HepG2 (cell line): Measurements from ENCODE around the gene GJC2. TPM values are rescaled to one million over a fixed set of nuclear protein-coding genes. Genes with fewer than 3 reads are reported as not detected.

Experiments used
- ARNT2 ChIP-seq: sonication (generic); formaldehyde crosslinking; IDR thresholded peaks from 2 replicates; pipeline ENCODE4 v1.8.0; 2022; ENCODE audit warnings: mild to moderate bottlenecking, low read depth, missing genetic modification reagents, moderate library complexity
- HHEX ChIP-seq: IDR thresholded peaks from 2 replicates; pipeline ENCODE4 v1.6.1; 2016; ENCODE audit warnings: control low read depth
- HMGXB3 ChIP-seq: sonication (generic); formaldehyde crosslinking; IDR thresholded peaks from 2 replicates; pipeline ENCODE4 v1.4.0; 2020; ENCODE audit warnings: missing genetic modification reagents, borderline replicate concordance
- KMT2B ChIP-seq: IDR thresholded peaks from 2 replicates; pipeline ENCODE4 v1.6.1; 2016; ENCODE audit warnings: missing genetic modification reagents, missing compliant biosample characterization
- NONO ChIP-seq, 2 experiments: fragments of 450-650 bp in 1 of 2; sonication (generic) in 1 of 2; formaldehyde crosslinking in 1 of 2; IDR thresholded peaks in 1 of 2; conservative IDR thresholded peaks in 1 of 2; 2 replicates each; pipeline versions ENCODE4 v1.6.1 to v1.8.0; 2017 to 2022; ENCODE audit warnings: mild to moderate bottlenecking in 1 of 2, missing genetic modification reagents in 1 of 2, moderate library complexity in 1 of 2
- NR2C2 ChIP-seq: sonication (generic); formaldehyde crosslinking; IDR thresholded peaks from 2 replicates; pipeline ENCODE4 v1.4.0; 2020; ENCODE audit warnings: missing genetic modification reagents, mild to moderate bottlenecking, moderate library complexity, borderline replicate concordance
- RBFOX2 ChIP-seq: fragments of 200-400 bp; formaldehyde crosslinking; IDR thresholded peaks from 2 replicates; pipeline ENCODE4 v1.6.1; 2017; ENCODE audit warnings: low read depth, mild to moderate bottlenecking, low read length
- STAT5B ChIP-seq: sonication (generic); formaldehyde crosslinking; IDR thresholded peaks from 2 replicates; pipeline ENCODE4 v1.4.0; 2020; ENCODE audit warnings: missing genetic modification reagents
- ZNF253 ChIP-seq: sonication (generic); formaldehyde crosslinking; IDR thresholded peaks from 2 replicates; pipeline ENCODE4 v1.8.0; 2022; ENCODE audit warnings: mild to moderate bottlenecking, missing genetic modification reagents, borderline replicate concordance
- ZNF281 ChIP-seq: sonication (generic); formaldehyde crosslinking; IDR thresholded peaks from 2 replicates; pipeline ENCODE4 v1.4.0; 2020; ENCODE audit warnings: missing genetic modification reagents, borderline replicate concordance
- ZNF512B ChIP-seq: sonication (generic); formaldehyde crosslinking; IDR thresholded peaks from 2 replicates; pipeline ENCODE4 v1.5.1; 2020; ENCODE audit warnings: missing genetic modification reagents, mild to moderate bottlenecking, borderline replicate concordance
- ZNF616 ChIP-seq: sonication (generic); formaldehyde crosslinking; IDR thresholded peaks from 2 replicates; pipeline ENCODE4 v1.5.0; 2020; ENCODE audit warnings: low read depth, mild to moderate bottlenecking, missing genetic modification reagents
- polyA plus RNA-seq, 8 experiments: library from polyadenylated mRNA; depleted of rRNA in 3 of 8; stranded (reverse) in 7 of 8; unstranded in 1 of 8; fragments of >200 nt; fragmentation: Illumina TruSeq in 4 of 8; extraction: Trizol in 4 of 8; gene quantifications; 2 replicates each; pipeline versions ENCODE4 v1.2.1 to v1.2.3, GENCODE V29; 2011 to 2016; ENCODE audit warnings: low read depth in 4 of 8, missing spikeins in 1 of 8, mixed read lengths in 1 of 8; ENCODE audit not compliant: insufficient read depth in 1 of 8
- total RNA-seq, 5 experiments: library from RNA; depleted of rRNA; stranded (reverse); fragments of >200 nt; fragmentation: Illumina TruSeq; extraction: Trizol; gene quantifications; 2 replicates each; pipeline ENCODE4 v1.2.3, GENCODE V29; 2016; ENCODE audit warnings: low read depth in 1 of 5
- TF ChIP-seq, protein P1 (sequence below): sonication (generic); formaldehyde crosslinking; IDR thresholded peaks from 2 replicates; pipeline ENCODE4 v1.5.0; 2020; ENCODE audit warnings: mild to moderate bottlenecking, low read depth, missing genetic modification reagents, borderline replicate concordance
- TF ChIP-seq, protein P2 (sequence below): IDR thresholded peaks from 2 replicates; pipeline ENCODE4 v1.6.1; 2016; ENCODE audit warnings: missing compliant biosample characterization, missing genetic modification reagents, borderline replicate concordance
- TF ChIP-seq, protein P3 (sequence below): sonication (generic); formaldehyde crosslinking; IDR thresholded peaks from 2 replicates; pipeline ENCODE4 v1.8.0; 2022; ENCODE audit warnings: mild to moderate bottlenecking, missing genetic modification reagents, moderate library complexity

The GJC2 gene
- total and polyA plus RNA-seq, 2 of the 13 experiments (the other 11 are each of a cell fraction or from before 2014, with no cell fraction given) = 1.6 to 3.8 TPM

GRCh38 chr1:228166170-228166936 is 16.6 kb downstream of the GJC2 start (continued):
- TF ChIP-seq ZNF281 (CRISPR knock-in tag) (no peak), HHEX (CRISPR knock-in tag) (0 out of 2 replicates have a peak, but pooled peaks have one; percentile 17), NONO (IDR thresholded peaks at IDR 0.05) (no peak), NONO (CRISPR knock-in tag; conservative IDR thresholded peaks at IDR 0.05) (no peak; the same call in 1 of the 2 replicates), HMGXB3 (CRISPR knock-in tag) (no peak), STAT5B (CRISPR knock-in tag) (no peak), KMT2B (no peak), RBFOX2 (no peak), ARNT2 (CRISPR knock-in tag) (no peak), ZNF253 (no peak), NR2C2 (CRISPR knock-in tag) (peak; percentile 18; the same call in 1 of the 2 replicates), ZNF512B (CRISPR knock-in tag) (no peak), ZNF616 (no peak)
- TF ChIP-seq, protein P1, sequence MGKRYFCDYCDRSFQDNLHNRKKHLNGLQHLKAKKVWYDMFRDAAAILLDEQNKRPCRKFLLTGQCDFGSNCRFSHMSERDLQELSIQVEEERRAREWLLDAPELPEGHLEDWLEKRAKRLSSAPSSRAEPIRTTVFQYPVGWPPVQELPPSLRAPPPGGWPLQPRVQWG = no peak
- TF ChIP-seq, protein P2, sequence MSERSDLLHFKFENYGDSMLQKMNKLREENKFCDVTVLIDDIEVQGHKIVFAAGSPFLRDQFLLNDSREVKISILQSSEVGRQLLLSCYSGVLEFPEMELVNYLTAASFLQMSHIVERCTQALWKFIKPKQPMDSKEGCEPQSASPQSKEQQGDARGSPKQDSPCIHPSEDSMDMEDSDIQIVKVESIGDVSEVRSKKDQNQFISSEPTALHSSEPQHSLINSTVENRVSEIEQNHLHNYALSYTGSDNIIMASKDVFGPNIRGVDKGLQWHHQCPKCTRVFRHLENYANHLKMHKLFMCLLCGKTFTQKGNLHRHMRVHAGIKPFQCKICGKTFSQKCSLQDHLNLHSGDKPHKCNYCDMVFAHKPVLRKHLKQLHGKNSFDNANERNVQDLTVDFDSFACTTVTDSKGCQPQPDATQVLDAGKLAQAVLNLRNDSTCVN (CRISPR knock-in tag) = no peak
- TF ChIP-seq, protein P3, sequence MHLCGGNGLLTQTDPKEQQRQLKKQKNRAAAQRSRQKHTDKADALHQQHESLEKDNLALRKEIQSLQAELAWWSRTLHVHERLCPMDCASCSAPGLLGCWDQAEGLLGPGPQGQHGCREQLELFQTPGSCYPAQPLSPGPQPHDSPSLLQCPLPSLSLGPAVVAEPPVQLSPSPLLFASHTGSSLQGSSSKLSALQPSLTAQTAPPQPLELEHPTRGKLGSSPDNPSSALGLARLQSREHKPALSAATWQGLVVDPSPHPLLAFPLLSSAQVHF (CRISPR knock-in tag) = no peak
